ENCODE results near the gene PALMD. TPM values are rescaled to one million over a fixed set of nuclear protein-coding genes. Genes with fewer than 3 reads are reported as not detected.

The PALMD gene
- total and polyA plus RNA-seq, 2 donors, result 7.4 to 21.2 TPM

- Histone ChIP-seq H3K27ac (ENCODE audit: low read depth in 1 of 2, low read length in 1 of 2) (no peak overlapping the region), H3K4me1 (ENCODE audit: control insufficient read depth in 2 of 2, insufficient read depth in 2 of 2, low read length in 2 of 2) (no peaks in the 10 kb centered on the region), H3K9me3 (ENCODE audit: control insufficient read depth in 2 of 2, insufficient read depth in 1 of 2, low read length in 1 of 2) (no peaks in the 10 kb centered on the region), H3K4me3 (ENCODE audit: low read length in 2 of 2) (no peak overlapping the region), H3K36me3 (ENCODE audit: control insufficient read depth in 2 of 2, insufficient read depth in 2 of 2, low read length in 1 of 2) (no peaks in the 10 kb centered on the region), H3K27me3 (ENCODE audit: control insufficient read depth in 2 of 2, insufficient read depth in 1 of 2, low read length in 1 of 2) (no peaks in the 10 kb centered on the region)
- peak in 8 of 9 donors; percentile 6 to 62 (median 24) for DNase-seq (ENCODE audit: low read depth in 6 of 9, low spot score in 9 of 9)
- WGBS, result 57% methylated on average over 6 of the region's 6 CpGs
These were observed 39.7 kb downstream of the PALMD start for GRCh38 chr1:99685516-99686180.

GRCh38 chr1:99691175-99691574 lies 45.3 kb downstream of the PALMD start:
- WGBS, result 81% methylated on average over 2 of the region's 2 CpGs
- Histone ChIP-seq H3K36me3 (ENCODE audit: control insufficient read depth in 2 of 2, insufficient read depth in 2 of 2, low read length in 1 of 2) (no peaks in the 10 kb centered on the region), H3K4me3 (ENCODE audit: low read length in 2 of 2) (no peak overlapping the region), H3K27me3 (ENCODE audit: control insufficient read depth in 2 of 2, insufficient read depth in 1 of 2, low read length in 1 of 2) (no peaks in the 10 kb centered on the region), H3K4me1 (ENCODE audit: control insufficient read depth in 2 of 2, insufficient read depth in 2 of 2, low read length in 2 of 2) (no peaks in the 10 kb centered on the region), H3K27ac (ENCODE audit: low read depth in 1 of 2, low read length in 1 of 2) (no peak overlapping the region), H3K9me3 (ENCODE audit: control insufficient read depth in 2 of 2, insufficient read depth in 1 of 2, low read length in 1 of 2) (no peaks in the 10 kb centered on the region)
- no peak for DNase-seq (ENCODE audit: low read depth in 6 of 9, low spot score in 9 of 9)

- Histone ChIP-seq H3K27ac (ENCODE audit: low read depth in 1 of 2, low read length in 1 of 2) (no peak overlapping the region), H3K36me3 (ENCODE audit: control insufficient read depth in 2 of 2, insufficient read depth in 2 of 2, low read length in 1 of 2) (no peaks in the 10 kb centered on the region), H3K27me3 (ENCODE audit: control insufficient read depth in 2 of 2, insufficient read depth in 1 of 2, low read length in 1 of 2) (no peaks in the 10 kb centered on the region), H3K9me3 (ENCODE audit: control insufficient read depth in 2 of 2, insufficient read depth in 1 of 2, low read length in 1 of 2) (no peaks in the 10 kb centered on the region), H3K4me3 (ENCODE audit: low read length in 2 of 2) (no peak overlapping the region), H3K4me1 (ENCODE audit: control insufficient read depth in 2 of 2, insufficient read depth in 2 of 2, low read length in 2 of 2) (no peaks in the 10 kb centered on the region)
- 74% methylated on average over 2 of the region's 2 CpGs for WGBS
- no peak for DNase-seq (ENCODE audit: low read depth in 6 of 9, low spot score in 9 of 9)
These were observed 50.7 kb downstream of the PALMD start for GRCh38 chr1:99696616-99697015.

- Histone ChIP-seq H3K4me3 (ENCODE audit: low read length in 2 of 2) (no peak overlapping the region), H3K4me1 (ENCODE audit: control insufficient read depth in 2 of 2, insufficient read depth in 2 of 2, low read length in 2 of 2) (no peaks in the 10 kb centered on the region), H3K9me3 (ENCODE audit: control insufficient read depth in 2 of 2, insufficient read depth in 1 of 2, low read length in 1 of 2) (no peaks in the 10 kb centered on the region), H3K27me3 (ENCODE audit: control insufficient read depth in 2 of 2, insufficient read depth in 1 of 2, low read length in 1 of 2) (no peaks in the 10 kb centered on the region), H3K27ac (ENCODE audit: low read depth in 1 of 2, low read length in 1 of 2) (no peak overlapping the region), H3K36me3 (ENCODE audit: control insufficient read depth in 2 of 2, insufficient read depth in 2 of 2, low read length in 1 of 2) (no peaks in the 10 kb centered on the region)
- DNase-seq (ENCODE audit: low read depth in 6 of 9, low spot score in 9 of 9), result no peak
- 85% methylated on average over 1 of the region's 1 CpG for WGBS
These were observed 51.7 kb downstream of the PALMD start for GRCh38 chr1:99697580-99697979.

- Histone ChIP-seq H3K27ac (ENCODE audit: low read depth in 1 of 2, low read length in 1 of 2) (no peak overlapping the region), H3K4me1 (ENCODE audit: control insufficient read depth in 2 of 2, insufficient read depth in 2 of 2, low read length in 2 of 2) (no peaks in the 10 kb centered on the region), H3K36me3 (ENCODE audit: control insufficient read depth in 2 of 2, insufficient read depth in 2 of 2, low read length in 1 of 2) (no peaks in the 10 kb centered on the region), H3K27me3 (ENCODE audit: control insufficient read depth in 2 of 2, insufficient read depth in 1 of 2, low read length in 1 of 2) (no peaks in the 10 kb centered on the region), H3K9me3 (ENCODE audit: control insufficient read depth in 2 of 2, insufficient read depth in 1 of 2, low read length in 1 of 2) (no peaks in the 10 kb centered on the region), H3K4me3 (ENCODE audit: low read length in 2 of 2) (no peak overlapping the region)
- no peak for DNase-seq (ENCODE audit: low read depth in 6 of 9, low spot score in 9 of 9)
- WGBS, result 95% methylated on average over 3 of the region's 3 CpGs
These were observed 54.1 kb downstream of the PALMD start for GRCh38 chr1:99700020-99700419.

- Histone ChIP-seq H3K4me1 (ENCODE audit: control insufficient read depth in 2 of 2, insufficient read depth in 2 of 2, low read length in 2 of 2) (no peaks in the 10 kb centered on the region), H3K27ac (ENCODE audit: low read depth in 1 of 2, low read length in 1 of 2) (no peak overlapping the region), H3K9me3 (ENCODE audit: control insufficient read depth in 2 of 2, insufficient read depth in 1 of 2, low read length in 1 of 2) (no peaks in the 10 kb centered on the region), H3K27me3 (ENCODE audit: control insufficient read depth in 2 of 2, insufficient read depth in 1 of 2, low read length in 1 of 2) (no peaks in the 10 kb centered on the region), H3K36me3 (ENCODE audit: control insufficient read depth in 2 of 2, insufficient read depth in 2 of 2, low read length in 1 of 2) (no peaks in the 10 kb centered on the region), H3K4me3 (ENCODE audit: low read length in 2 of 2) (no peak overlapping the region)
- DNase-seq (ENCODE audit: low read depth in 6 of 9, low spot score in 9 of 9), result no peak
These were observed 56.3 kb downstream of the PALMD start for GRCh38 chr1:99702221-99702620.

GRCh38 chr1:99704356-99704816 lies 58.5 kb downstream of the PALMD start:
- Histone ChIP-seq H3K4me3 (ENCODE audit: low read length in 2 of 2) (no peak overlapping the region), H3K4me1 (ENCODE audit: control insufficient read depth in 2 of 2, insufficient read depth in 2 of 2, low read length in 2 of 2) (no peaks in the 10 kb centered on the region), H3K9me3 (ENCODE audit: control insufficient read depth in 2 of 2, insufficient read depth in 1 of 2, low read length in 1 of 2) (no peaks in the 10 kb centered on the region), H3K36me3 (ENCODE audit: control insufficient read depth in 2 of 2, insufficient read depth in 2 of 2, low read length in 1 of 2) (peaks cover 0 to 3% of the 10 kb centered on the region in 2 donors), H3K27me3 (ENCODE audit: control insufficient read depth in 2 of 2, insufficient read depth in 1 of 2, low read length in 1 of 2) (no peaks in the 10 kb centered on the region), H3K27ac (ENCODE audit: low read depth in 1 of 2, low read length in 1 of 2) (no peak overlapping the region)
- 90% methylated on average over 17 of the region's 17 CpGs for WGBS
- DNase-seq (ENCODE audit: low read depth in 6 of 9, low spot score in 9 of 9), result no peak

GRCh38 chr1:99705385-99705784 lies 59.5 kb downstream of the PALMD start:
- DNase-seq (ENCODE audit: low read depth in 6 of 9, low spot score in 9 of 9), result no peak
- H3K4me1 ChIP-seq (ENCODE audit: control insufficient read depth in 2 of 2, insufficient read depth in 2 of 2, low read length in 2 of 2), result no peaks in the 10 kb centered on the region
- H3K9me3 ChIP-seq (ENCODE audit: control insufficient read depth in 2 of 2, insufficient read depth in 1 of 2, low read length in 1 of 2), result no peaks in the 10 kb centered on the region
- H3K27me3 ChIP-seq (ENCODE audit: control insufficient read depth in 2 of 2, insufficient read depth in 1 of 2, low read length in 1 of 2), result no peaks in the 10 kb centered on the region
- H3K36me3 ChIP-seq (ENCODE audit: control insufficient read depth in 2 of 2, insufficient read depth in 2 of 2, low read length in 1 of 2), result peaks cover 0 to 6% of the 10 kb centered on the region in 2 donors
- no peak overlapping the region for H3K27ac ChIP-seq (ENCODE audit: low read depth in 1 of 2, low read length in 1 of 2)
- H3K4me3 ChIP-seq (ENCODE audit: low read length in 2 of 2), result no peak overlapping the region

GRCh38 chr1:99707535-99708142 lies 61.7 kb downstream of the PALMD start:
- 42% methylated on average over 4 of the region's 4 CpGs for WGBS
- Histone ChIP-seq H3K4me1 (ENCODE audit: control insufficient read depth in 2 of 2, insufficient read depth in 2 of 2, low read length in 2 of 2) (no peaks in the 10 kb centered on the region), H3K4me3 (ENCODE audit: low read length in 2 of 2) (no peak overlapping the region), H3K27ac (ENCODE audit: low read depth in 1 of 2, low read length in 1 of 2) (no peak overlapping the region), H3K27me3 (ENCODE audit: control insufficient read depth in 2 of 2, insufficient read depth in 1 of 2, low read length in 1 of 2) (no peaks in the 10 kb centered on the region), H3K36me3 (ENCODE audit: control insufficient read depth in 2 of 2, insufficient read depth in 2 of 2, low read length in 1 of 2) (peaks cover 0 to 6% of the 10 kb centered on the region in 2 donors), H3K9me3 (ENCODE audit: control insufficient read depth in 2 of 2, insufficient read depth in 1 of 2, low read length in 1 of 2) (no peaks in the 10 kb centered on the region)
- peak in 8 of 9 donors; percentile 7 to 55 (median 26) for DNase-seq (ENCODE audit: low read depth in 6 of 9, low spot score in 9 of 9)
